ENCODE results near the gene CCAR1. TPM values are rescaled to one million over a fixed set of nuclear protein-coding genes. Genes with fewer than 3 reads are reported as not detected.

The CCAR1 gene
- polyA plus RNA-seq, 3 donors, result 16.7 to 26.3 (median 23.4) TPM

- no peaks in the 10 kb centered on the region for H3K27me3 ChIP-seq (ENCODE audit: control insufficient read depth in 2 of 2, insufficient read depth in 2 of 2, low read length in 2 of 2)
- peaks cover 6% of the 10 kb centered on the region in 2 donors for H3K4me1 ChIP-seq (ENCODE audit: control insufficient read depth in 1 of 2, insufficient read depth in 2 of 2, low read length in 2 of 2)
- Mint-ChIP-seq H3K27me3 (ENCODE audit: low read depth in 3 of 3) (no peaks in the 10 kb centered on the region), H3K27ac (no peak overlapping the region), H3K36me3 (peaks cover 57 to 84% of the 10 kb centered on the region in 2 donors), H3K4me3 (no peak overlapping the region), H3K4me1 (peaks cover 7% of the 10 kb centered on the region), H3K9me3 (no peaks in the 10 kb centered on the region)
- peaks cover 4% of the 10 kb centered on the region for H4K20me1 ChIP-seq (ENCODE audit: insufficient read depth, low read length)
- no peak for TF ChIP-seq CTCF (IDR thresholded peaks at IDR 0.05)
- H3K27ac ChIP-seq (ENCODE audit: low read depth in 1 of 2, low read length in 2 of 2), result no peak overlapping the region
- no peak overlapping the region for H3K9ac ChIP-seq (ENCODE audit: insufficient read depth, low read length, poor library complexity, severe bottlenecking)
- H3K9me3 ChIP-seq (replicated peaks in 1 of 2; ENCODE audit: control insufficient read depth in 1 of 2, insufficient read depth in 1 of 2, low read length in 2 of 2), result no peaks in the 10 kb centered on the region
- peaks cover 73% of the 10 kb centered on the region for H3K79me2 ChIP-seq (ENCODE audit: insufficient read depth, low read length)
- DNase-seq, result no peak
- H2AFZ ChIP-seq (ENCODE audit: insufficient read depth, low read depth, low read length, poor library complexity, severe bottlenecking), result no peak overlapping the region
- intact Hi-C loops (cut with micrococcal nuclease), result loop anchor here in 1 of 2 donors (10.0 kb wide), 2 partner anchors 202 to 842 kb away; partner anchors contain the start of genes SIRT1 and SLC25A16
- no peak overlapping the region for H3K4me2 ChIP-seq (replicated peaks; ENCODE audit: extremely low read depth, low read length, poor library complexity, severe bottlenecking)
- no peak overlapping the region for H3K4me3 ChIP-seq (replicated peaks in 1 of 3; ENCODE audit: low read depth in 2 of 3, low read length in 3 of 3)
- H3K36me3 ChIP-seq (replicated peaks in 1 of 2; ENCODE audit: control insufficient read depth in 1 of 2, insufficient read depth in 2 of 2, low read length in 2 of 2), result peaks cover 51 to 84% of the 10 kb centered on the region in 2 donors
- WGBS (ENCODE audit: insufficient coverage), result no CpG with 5 or more reads among the region's 9 CpGs
These were observed 6.1 kb downstream of the CCAR1 start for GRCh38 chr10:68727146-68727545.

DNA sequence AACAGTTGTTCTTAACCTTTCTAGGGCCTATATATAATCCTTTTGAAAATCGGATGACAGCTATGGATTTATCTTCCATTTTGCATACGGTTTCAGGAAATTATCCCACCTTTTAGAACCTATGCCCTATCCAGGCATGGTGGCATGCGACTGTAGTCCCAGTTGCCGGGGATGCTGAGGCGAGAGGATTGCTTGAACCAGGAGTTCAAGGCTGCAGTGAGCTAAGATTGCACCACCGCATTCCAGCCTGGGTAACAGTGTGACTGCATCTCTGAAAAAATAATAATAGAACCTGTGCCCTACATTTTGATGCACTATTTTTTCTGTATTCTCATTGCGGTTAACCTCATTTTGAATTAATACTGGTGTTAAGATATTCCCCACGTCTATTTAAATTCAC, 11.6 kb downstream of the CCAR1 start:
- H3K9me3 ChIP-seq (replicated peaks in 1 of 2; ENCODE audit: control insufficient read depth in 1 of 2, insufficient read depth in 1 of 2, low read length in 2 of 2), result no peaks in the 10 kb centered on the region
- no peak overlapping the region for H3K4me3 ChIP-seq (replicated peaks in 1 of 3; ENCODE audit: low read depth in 2 of 3, low read length in 3 of 3)
- H3K27ac Mint-ChIP-seq, result peak overlapping the region in 2 of 7 donors; percentile 3 to 54
- H3K9me3 Mint-ChIP-seq, result peaks cover 0 to 1% (median 0%) of the 10 kb centered on the region in 7 donors
- H3K4me1 Mint-ChIP-seq, result no peaks in the 10 kb centered on the region
- H3K9ac ChIP-seq (ENCODE audit: insufficient read depth, low read length, poor library complexity, severe bottlenecking), result no peak overlapping the region
- TF ChIP-seq CTCF (IDR thresholded peaks at IDR 0.05), result no peak
- intact Hi-C loops (cut with micrococcal nuclease), result no loop called here
- H2AFZ ChIP-seq (ENCODE audit: insufficient read depth, low read depth, low read length, poor library complexity, severe bottlenecking), result no peak overlapping the region
- H3K36me3 ChIP-seq (replicated peaks in 1 of 2; ENCODE audit: control insufficient read depth in 1 of 2, insufficient read depth in 2 of 2, low read length in 2 of 2), result peaks cover 70 to 91% of the 10 kb centered on the region in 2 donors
- H3K27ac ChIP-seq (ENCODE audit: low read depth in 1 of 2, low read length in 2 of 2), result no peak overlapping the region
- no peaks in the 10 kb centered on the region for H3K4me1 ChIP-seq (ENCODE audit: control insufficient read depth in 1 of 2, insufficient read depth in 2 of 2, low read length in 2 of 2)
- H3K79me2 ChIP-seq (ENCODE audit: insufficient read depth, low read length), result peaks cover 62% of the 10 kb centered on the region
- H3K27me3 ChIP-seq (ENCODE audit: control insufficient read depth in 2 of 2, insufficient read depth in 2 of 2, low read length in 2 of 2), result no peaks in the 10 kb centered on the region
- WGBS (ENCODE audit: insufficient coverage), result 100% methylated on average over 3 of the region's 8 CpGs
- H3K4me3 Mint-ChIP-seq, result no peak overlapping the region
- H3K4me2 ChIP-seq (replicated peaks; ENCODE audit: extremely low read depth, low read length, poor library complexity, severe bottlenecking), result no peak overlapping the region
- no peaks in the 10 kb centered on the region for H3K27me3 Mint-ChIP-seq (ENCODE audit: low read depth in 3 of 3)
- H3K36me3 Mint-ChIP-seq, result peaks cover 66 to 90% of the 10 kb centered on the region in 2 donors
- H4K20me1 ChIP-seq (ENCODE audit: insufficient read depth, low read length), result peaks cover 26% of the 10 kb centered on the region
- DNase-seq, result no peak
